GM20431 (cell line): Measurements from ENCODE around the gene POC1B.

Source experiments
- in situ Hi-C: fragments of 300-500 bp; cut with MseI, MboI; formaldehyde crosslinking; loops from one replicate; pipeline ENCODE4 v1.15.0; 2020; ENCODE audit warnings: low sequenced_read_pairs; ENCODE audit not compliant: unreplicated experiment

POC1B gene

GRCh38 chr12:89392391-89392790 lies 133.5 kb downstream of the POC1B start:
- in situ Hi-C loops: no loop called here

DNA sequence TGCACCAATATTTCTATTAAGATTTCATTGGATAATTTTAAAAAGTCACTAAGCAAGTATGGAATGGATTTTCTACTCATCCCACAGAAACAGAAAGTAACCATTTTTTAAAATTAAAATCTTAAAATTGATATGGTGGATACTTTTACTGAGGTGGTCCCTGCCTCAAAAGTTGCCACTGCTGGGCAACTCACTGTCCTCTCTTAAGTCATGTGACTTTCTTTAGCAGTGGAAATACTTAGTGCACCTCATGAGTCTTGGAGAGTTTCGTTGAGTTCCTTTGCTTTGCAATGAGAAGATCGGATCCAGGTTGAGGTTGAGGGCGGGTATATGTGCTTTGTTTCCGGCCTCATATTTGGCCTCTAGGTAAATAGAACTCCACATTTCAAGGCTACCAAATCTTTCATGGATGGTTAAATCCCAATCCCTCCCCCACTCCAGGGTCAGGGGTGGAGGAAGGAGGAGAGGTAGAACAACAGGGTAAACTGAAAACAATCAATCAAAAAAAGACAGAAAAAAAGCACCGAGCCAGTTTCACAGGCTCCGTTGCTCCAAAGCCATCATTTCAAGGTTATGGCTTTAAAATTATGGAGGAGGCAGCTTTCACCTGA lies 134.0 kb downstream of the POC1B start:
- in situ Hi-C loops: no loop called here

GRCh38 chr12:89390802-89391673 lies 134.8 kb downstream of the POC1B start:
- in situ Hi-C loops: no loop called here

DNA sequence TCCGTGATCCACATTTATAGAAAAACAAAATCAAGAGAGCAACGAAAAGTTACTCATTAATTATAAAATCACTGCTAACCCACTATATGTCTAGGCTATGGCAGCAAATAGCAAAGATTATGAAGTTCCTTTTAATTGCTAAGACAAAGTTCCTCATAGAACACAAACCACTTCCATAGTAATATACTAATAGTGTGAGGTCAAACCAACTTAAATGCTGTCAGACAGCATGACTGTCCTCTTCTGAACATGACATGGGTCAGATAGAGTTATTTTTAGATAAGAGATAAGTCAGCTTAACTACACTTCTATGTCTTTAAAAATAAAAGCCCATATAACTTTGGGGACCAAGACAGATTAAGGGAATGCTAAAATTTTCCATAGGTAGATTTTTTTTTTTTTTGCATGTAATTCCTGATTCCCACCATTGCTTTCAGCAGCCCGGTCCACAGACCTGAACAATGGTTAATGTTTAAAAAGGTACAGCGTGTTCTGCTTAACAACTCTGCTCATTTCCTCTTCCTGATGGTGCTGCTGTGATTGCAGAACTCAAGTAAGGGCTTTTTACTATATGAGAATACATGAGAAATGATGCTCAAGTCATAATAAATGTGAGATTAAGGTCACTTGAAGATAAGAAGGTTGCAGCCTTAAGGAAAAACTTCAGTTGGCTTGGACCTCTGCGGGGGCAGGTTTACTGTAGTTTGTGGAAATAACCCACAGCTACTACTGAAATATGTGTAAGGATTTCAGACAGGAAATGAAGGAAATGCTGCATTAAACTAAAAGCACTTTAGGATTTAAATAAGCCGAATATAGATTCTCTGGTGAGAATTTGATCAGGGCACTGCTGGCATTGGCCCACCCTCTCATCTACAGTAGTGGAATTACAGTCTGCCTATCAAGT lies 135.8 kb downstream of the POC1B start:
- in situ Hi-C loops: no loop called here

- in situ Hi-C loops: no loop called here
These were observed 139.7 kb downstream of the POC1B start for GRCh38 chr12:89386138-89386537.

GRCh38 chr12:89384807-89385206 lies 141.0 kb downstream of the POC1B start:
- in situ Hi-C loops: no loop called here

DNA sequence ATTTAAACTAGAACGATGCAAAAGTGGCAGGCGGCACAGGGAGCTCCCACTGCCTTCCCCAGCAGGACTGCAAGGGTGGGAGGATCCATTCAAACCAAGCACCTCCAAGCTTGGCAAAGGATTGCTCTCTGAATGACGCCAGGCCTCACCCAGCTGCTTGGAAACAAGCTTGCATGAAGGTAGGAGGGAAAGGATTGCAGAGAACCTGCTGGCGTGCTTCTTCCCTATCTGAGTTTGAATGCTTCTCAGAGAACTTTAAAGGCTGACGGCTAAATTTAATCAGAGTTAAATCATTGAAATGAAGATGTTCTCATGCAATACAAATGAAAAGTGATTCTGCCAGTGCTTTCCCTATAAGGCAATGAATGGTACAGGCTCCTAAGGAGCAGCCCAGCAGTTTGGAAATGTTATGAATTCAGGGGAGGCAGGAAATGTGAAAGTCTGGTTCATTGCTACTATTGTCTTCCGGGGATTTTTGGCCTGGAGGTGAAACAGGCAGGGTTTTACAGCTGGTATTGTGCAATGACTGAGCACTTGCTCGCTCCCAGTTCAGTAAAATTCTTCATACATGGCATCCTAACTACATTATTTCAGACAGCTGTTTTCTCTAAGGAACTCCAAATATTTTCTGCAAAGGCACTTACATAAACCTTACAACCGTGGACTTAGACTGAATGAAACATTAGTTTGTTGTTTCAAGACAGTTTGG lies 141.6 kb downstream of the POC1B start:
- in situ Hi-C loops: no loop called here

- in situ Hi-C loops: no loop called here
These were observed 142.4 kb downstream of the POC1B start for GRCh38 chr12:89383235-89384049.

DNA sequence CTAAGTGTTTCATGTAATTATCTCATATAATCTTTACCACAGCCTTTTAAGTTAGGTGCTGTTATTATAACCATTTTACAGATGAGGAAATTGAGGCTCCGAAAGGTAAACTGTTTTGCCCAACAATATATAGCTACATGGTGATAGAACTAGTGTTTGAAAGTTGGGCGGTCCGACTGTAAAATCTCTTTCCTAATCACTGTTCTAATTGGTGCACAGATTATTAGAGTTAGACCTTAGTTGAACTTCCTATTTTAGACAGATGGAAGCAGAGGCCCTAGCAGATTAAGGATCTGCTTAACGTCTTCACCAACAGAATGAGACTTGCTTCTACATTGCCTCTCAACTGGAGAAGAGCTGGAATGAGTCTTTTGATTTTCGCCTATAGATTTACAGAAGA lies 143.5 kb downstream of the POC1B start:
- in situ Hi-C loops: no loop called here

GRCh38 chr12:89379839-89380467 lies 145.9 kb downstream of the POC1B start:
- in situ Hi-C loops: no loop called here

GRCh38 chr12:89379148-89379838 lies 146.6 kb downstream of the POC1B start:
- in situ Hi-C loops: no loop called here

- in situ Hi-C loops: no loop called here
These were observed 149.0 kb downstream of the POC1B start for GRCh38 chr12:89376844-89377243.

- in situ Hi-C loops: no loop called here
These were observed 149.7 kb downstream of the POC1B start for GRCh38 chr12:89376202-89376529.

- in situ Hi-C loops: no loop called here
These were observed 151.9 kb downstream of the POC1B start for GRCh38 chr12:89373763-89374572.

DNA sequence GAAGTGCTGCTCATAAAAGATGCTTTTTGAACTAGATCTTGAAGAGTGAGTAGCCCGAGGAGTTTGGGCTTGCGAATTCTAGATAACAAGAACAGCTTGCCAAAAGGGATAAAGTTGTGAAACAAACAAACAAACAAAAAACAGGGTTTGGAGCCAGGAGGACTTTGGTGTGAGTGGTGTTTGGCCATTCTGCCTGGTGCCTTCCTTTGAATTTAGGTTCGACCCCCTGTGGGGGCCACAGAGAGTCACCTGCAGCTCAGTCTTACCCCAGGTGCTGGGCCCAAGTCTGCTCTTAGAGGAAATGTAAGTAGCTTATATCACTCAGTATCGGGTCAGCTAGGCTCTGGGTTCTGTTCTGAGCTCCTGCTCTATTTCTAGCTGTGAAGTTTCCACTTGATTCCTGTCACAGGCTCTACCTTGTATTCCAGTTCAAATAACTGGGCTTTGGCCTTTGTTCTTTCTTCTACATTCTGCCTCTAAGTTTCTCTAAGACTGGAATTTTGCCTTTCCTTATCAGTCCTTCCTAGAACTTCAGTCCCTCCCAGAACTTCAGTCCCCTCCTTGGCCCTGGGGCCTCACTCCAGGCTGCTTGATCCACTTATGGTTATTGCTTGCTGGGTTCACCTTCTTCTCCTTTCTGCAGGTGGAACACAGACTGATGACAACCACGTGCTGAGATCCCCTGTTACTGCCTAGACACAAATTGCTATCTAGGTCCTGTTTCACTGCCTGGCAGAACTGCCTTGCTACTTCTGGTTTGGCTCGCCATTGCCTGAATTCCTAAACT lies 153.1 kb downstream of the POC1B start:
- in situ Hi-C loops: no loop called here

- in situ Hi-C loops: no loop called here
These were observed 155.0 kb downstream of the POC1B start for GRCh38 chr12:89370850-89371249.

GRCh38 chr12:89370421-89370831 lies 155.4 kb downstream of the POC1B start:
- in situ Hi-C loops: no loop called here
